Hypothalamus (tissue), 51 donors: Measurements from ENCODE around the gene CAMK2B.

ENCODE experiments used
- DNase-seq, 51 donors: peaks; one replicate each; lab custom pipeline; 2025; lab: John Stamatoyannopoulos, UW

The CAMK2B gene

GRCh38 chr7:44277391-44277790 lies 48.0 kb downstream of the CAMK2B start:
- no peak for DNase-seq

DNA sequence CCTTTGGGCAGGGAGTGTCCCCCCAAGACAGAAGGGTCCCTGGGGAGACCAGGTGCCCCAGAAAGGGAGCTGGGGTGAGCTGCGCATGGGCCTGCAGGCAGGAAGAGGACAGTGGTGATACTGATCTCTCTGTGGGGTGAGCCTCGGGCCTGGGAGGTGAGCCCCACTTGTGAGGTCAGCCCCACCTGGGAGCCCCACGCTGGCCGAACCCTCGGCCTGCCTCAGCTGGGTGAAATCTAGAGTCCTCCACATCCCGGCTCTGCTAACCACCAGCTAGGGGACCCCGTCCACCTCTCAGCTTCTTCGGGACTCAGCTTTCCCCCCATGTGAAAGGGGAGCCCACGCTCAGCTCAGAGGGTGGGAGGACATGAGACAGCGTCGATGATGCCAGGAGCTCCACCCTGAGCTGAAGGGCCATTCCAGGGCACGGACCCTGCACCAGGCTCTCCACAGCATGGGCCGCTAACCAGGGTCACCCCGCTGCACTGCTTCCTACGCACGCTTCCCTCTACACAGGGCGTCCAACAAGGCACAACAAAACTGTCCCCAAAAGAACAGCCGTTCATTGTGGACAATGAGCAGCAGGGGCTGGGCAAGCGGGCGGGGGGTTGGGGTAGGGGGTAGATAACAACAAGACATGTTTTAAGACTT lies 48.7 kb downstream of the CAMK2B start:
- no peak for DNase-seq

DNA sequence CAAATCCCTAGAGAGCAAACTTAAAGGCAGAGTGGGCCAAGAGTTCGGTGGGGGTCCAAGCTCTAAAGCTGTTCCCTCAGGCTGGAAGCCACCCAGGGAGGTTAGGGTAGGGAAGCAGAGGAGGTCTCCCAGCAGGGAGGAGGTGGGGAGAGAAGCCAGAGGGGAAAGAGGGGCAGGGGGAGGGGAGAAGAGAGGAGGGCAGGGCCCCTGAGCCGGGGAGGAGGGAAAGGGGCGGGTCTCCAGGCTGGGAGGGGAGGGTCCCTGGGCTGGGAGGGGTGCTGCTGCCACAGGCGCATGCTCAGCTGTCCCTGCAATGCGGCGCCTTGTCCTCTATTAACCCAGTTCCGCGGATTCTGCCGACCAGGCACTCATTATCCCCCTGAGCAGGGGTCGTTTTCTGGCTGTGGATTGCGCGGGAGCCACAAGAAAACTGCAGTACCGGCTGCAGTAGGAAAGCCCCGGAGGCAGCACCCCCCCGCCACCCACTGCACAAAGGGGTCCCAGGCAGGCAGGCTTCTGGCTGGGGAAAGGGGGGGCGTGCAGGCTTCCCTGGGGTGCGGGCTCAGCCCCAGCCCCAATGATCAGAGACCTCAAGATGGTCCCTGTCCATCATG lies 49.3 kb downstream of the CAMK2B start:
- peak in 13 of 51 donors; percentile 18 to 52 (median 34) for DNase-seq

GRCh38 chr7:44275146-44275545 lies 50.2 kb downstream of the CAMK2B start:
- DNase-seq, result no peak

- DNase-seq, result no peak
These were observed 50.8 kb downstream of the CAMK2B start for GRCh38 chr7:44274623-44274975.

GRCh38 chr7:44273681-44274622 lies 51.4 kb downstream of the CAMK2B start:
- no peak for DNase-seq

DNA sequence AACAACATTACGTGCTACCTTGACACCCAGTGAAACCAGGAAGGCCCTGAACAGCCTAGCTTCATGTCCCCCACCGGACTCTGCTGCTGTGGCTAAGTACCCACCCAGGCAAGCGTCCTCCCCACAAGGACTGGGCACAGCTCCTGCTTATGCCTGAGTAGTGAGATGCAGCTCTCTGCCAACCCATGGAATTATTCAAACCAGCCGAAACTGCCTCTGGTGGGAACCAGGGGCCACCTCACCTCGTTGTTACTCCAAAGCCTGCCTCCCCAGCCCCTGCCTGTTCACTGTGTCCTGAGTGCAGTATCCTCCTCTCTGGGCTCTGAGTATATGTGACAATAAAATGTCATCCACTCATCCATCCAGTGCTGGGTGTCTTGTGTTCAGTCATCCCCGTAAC lies 52.4 kb downstream of the CAMK2B start:
- peak in 2 of 51 donors; percentile 32 to 42 for DNase-seq

DNA sequence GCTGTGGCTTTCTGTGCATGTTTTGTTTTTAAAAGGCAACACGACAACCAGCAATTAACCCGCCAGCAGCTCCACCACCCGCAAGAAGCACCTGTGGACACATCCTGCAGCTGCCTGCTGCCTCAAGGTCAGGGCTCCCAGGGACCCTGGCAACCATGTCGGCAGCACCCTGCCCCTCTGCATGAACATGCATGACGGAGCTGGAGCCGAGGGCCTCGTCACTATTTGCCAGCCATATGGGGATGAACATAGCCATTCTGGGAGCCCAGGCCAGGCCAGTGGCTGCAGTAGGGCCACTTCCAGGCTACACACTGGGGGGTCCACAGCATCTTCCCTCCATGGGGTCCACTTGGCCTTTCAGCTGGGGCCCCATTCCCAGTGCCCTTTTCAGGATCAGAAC lies 52.9 kb downstream of the CAMK2B start:
- DNase-seq, result no peak

DNA sequence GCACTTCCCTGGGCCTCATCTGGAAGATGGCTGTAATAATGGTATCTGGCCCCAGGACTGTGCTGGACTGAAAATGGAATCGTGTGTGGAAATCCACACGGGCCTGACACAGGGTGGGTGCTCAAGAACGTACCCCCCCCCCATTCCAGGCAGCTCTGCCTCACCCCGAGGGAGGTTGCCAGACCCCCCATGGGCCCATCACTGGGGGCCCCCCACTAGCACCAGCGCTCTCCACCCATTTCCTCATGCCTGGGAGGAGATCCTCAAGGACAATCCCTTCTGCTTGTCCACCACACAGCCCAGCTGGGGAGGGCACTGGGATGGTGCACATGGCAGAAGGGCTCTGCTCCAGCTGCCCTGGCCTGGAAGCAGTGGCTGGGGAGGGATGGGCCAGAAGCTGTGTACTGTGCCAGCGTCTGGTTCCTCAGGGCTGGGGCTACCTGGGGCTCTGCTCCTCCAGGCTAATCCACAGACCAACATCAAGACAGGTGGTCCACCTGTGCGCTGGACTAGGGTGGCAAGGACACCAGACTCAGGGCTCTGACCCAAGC lies 55.4 kb downstream of the CAMK2B start:
- DNase-seq, result no peak

DNA sequence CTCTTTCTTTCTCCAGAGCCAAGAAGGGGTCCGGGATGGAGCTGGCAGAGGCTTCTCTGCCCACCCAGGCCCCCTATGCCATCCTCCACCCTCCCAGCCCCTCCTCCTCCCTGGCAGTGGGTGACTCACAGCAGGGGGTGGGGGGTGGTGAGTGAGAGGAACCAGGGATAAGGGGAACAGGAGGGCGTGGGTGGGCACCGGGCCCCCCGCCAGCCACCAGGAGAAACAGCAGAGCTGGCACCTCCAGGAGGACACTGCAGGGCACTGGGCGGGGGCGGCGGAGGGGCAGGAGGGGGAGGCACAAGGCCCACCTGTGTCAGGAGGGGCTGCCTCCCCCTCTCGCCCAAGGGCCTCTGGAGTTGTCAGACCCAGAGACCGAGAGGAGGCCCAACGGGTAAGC lies 56.0 kb downstream of the CAMK2B start:
- peak in 2 of 51 donors; percentile 14 to 54 for DNase-seq

DNA sequence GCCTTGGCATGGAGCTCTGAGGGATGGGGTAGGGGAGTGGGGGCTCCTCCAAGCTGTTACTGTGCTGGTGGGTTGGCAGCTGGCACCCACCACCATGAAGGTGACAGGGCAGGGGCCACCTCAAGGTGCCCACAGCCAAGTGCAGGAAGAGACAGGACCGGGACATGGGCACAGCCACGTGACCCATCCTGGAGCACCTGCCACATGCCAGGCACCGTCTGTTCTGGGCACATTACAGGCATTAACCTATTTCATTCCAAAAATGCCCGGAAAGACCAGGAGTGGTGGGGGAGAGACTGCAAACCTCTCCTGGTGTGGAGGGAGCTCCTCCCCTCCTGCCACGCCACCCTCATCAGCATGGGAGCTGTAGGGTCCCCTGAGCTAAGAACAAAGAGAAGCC lies 56.7 kb downstream of the CAMK2B start:
- DNase-seq, result no peak

- peak in 3 of 51 donors; percentile 20 to 73 (median 44) for DNase-seq
These were observed 57.5 kb downstream of the CAMK2B start for GRCh38 chr7:44267719-44268421.

- peak in 1 of 51 donors; percentile 36 for DNase-seq
These were observed 58.2 kb downstream of the CAMK2B start for GRCh38 chr7:44267178-44267577.

DNA sequence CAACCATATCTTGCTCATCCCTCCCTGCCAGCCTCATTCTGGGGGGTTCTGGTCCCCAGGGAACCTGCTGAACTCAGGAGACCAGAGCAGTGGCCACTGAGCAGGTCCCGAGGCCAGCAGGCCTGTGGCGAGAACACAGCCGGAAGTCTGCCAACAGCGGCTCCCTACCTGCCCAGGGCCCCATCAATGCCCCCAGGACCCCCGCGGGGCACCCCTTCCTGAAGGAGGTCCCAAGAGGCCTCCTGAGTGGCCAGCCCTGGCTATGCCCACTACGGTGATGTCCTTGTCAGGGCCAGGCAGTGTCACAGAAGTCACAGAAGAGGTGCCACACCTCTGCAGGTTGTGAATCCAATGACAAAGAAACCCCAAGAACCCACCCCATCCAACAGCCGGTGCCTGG lies 58.9 kb downstream of the CAMK2B start:
- no peak for DNase-seq

- DNase-seq, result no peak
These were observed 59.7 kb downstream of the CAMK2B start for GRCh38 chr7:44265728-44266127.

DNA sequence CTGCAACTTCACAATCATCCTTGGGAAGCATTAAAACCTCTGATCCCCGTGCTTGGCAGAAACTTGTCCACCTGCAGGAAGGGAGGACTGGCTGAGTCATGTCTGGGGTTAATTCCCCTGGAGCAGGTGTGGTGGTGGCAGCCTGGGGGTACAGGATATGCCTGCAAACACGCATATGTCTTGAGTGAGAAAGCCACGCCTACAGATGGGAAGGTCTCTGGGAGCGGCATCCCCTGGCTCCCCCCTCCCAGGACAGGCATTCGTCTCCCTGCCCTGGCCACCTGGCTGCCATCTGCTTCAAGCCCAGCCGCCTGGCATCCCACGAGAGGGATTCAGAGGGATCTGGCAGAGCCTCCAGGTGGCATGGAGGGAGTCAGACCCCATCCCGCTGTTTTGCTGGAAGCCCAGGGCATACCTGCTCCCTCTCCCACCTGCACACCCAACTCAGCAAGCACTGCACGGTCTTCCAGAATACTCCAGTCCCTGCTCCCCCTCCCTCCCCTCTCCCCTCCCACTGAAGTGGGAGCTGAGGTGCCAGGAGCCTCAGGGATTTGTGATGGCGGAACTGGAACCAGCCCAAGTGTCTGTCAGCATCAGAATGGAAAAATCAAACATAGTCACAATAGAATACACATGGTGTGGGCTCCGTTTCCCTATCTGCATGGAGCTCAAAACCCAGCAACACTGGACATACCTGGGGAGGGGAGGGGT lies 61.0 kb downstream of the CAMK2B start:
- DNase-seq, result peak in 1 of 51 donors; percentile 13

DNA sequence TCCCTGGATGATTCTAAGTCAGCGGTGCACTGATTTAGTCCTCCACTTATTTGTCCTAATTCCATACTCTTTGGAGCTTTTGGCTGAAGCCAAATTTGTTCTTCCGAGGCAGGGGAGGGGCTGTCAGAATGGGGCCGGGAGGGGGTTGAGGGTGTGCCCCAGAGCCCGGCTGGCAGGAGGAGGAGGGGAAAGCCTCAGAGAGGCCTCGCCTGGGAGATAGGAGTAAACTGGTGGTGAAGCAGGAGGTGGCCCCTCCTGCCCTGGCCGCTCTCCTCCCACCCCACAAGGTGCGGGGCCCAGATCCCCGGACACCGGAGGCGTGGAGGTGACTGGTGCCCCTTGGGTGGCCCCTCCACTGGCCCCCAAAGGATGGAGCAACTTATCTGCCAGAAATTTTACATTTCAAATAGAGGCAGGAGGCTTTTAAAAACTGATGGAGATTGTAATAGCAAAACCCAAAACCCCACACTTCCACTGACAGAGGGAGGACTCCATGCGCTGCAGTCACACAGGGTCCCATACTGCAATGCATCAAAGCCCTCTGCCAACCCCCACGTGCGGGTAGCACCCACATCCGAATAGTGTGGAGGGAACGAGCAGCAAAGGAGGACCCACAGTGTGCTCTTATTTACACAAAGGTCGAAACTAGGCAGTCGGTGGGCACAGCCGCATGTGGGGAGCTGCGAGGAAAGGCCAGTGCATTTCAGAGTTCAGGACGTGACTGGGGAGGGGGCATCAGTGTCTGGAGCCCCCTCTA lies 61.9 kb downstream of the CAMK2B start:
- no peak for DNase-seq

- DNase-seq, result no peak
These were observed 63.4 kb downstream of the CAMK2B start for GRCh38 chr7:44262031-44262430.

- no peak for DNase-seq
These were observed 64.2 kb downstream of the CAMK2B start for GRCh38 chr7:44261240-44261639.
